Measurements from ENCODE around the gene S100A12.

The S100A12 gene

DNA sequence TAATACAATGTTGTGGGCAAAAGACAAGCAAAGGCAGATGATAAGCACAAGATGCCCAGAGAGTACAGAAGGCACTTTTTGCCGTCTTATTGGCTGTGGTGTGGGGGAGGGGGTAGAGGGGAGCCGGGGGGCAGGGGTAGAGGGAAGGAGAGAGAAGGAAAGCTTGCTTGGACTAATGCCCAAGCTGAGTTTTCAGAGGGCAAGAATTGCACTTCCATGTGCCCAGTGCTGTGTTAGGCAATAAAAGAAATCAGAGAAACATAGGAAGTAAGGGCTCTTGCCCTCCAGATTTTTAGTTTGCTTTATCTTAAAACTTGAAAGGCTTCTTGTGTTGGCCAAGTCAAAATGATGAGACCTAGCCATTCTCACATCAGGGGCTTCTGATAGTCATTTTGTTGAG is 8.3 kb downstream of the S100A12 start:
- Mint-ChIP-seq H3K4me3 (no peak overlapping the region), H3K4me1 (no peaks in the 10 kb centered on the region), H3K9me3 (no peaks in the 10 kb centered on the region), H3K27me3 (peaks cover 28% of the 10 kb centered on the region), H3K36me3 (no peaks in the 10 kb centered on the region), H3K27ac (no peak overlapping the region)
- no peak for DNase-seq (ENCODE audit: low spot score in 2 of 2)
- no peak for ATAC-seq (ENCODE audit: low read depth)

DNA sequence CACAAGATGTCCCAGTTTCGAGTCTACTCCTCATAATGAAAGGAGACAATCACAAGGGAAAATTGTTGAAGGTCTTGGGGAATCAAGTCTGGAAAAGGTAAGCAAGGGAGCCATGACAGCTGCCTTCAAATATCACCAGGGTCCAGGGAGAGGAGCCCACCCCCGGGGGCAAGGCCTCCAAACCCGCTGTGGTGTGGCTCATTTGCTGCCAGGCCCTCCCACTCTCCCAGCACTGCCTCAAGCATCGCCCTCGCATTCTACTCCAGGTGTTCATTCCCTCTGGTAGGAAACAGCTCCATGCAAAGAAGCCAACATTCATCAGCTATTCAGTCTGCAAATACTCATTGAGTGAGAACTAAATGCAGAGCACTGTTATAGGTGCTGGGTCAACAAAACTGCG is 9.2 kb downstream of the S100A12 start:
- H3K4me3 Mint-ChIP-seq = no peak overlapping the region
- peaks cover 25% of the 10 kb centered on the region for H3K27me3 Mint-ChIP-seq
- H3K9me3 Mint-ChIP-seq = no peaks in the 10 kb centered on the region
- no peaks in the 10 kb centered on the region for H3K36me3 Mint-ChIP-seq
- DNase-seq (ENCODE audit: low spot score in 2 of 2) (no peak), ATAC-seq (ENCODE audit: low read depth) (no peak)
- H3K27ac Mint-ChIP-seq = no peak overlapping the region
- H3K4me1 Mint-ChIP-seq = no peaks in the 10 kb centered on the region

DNA sequence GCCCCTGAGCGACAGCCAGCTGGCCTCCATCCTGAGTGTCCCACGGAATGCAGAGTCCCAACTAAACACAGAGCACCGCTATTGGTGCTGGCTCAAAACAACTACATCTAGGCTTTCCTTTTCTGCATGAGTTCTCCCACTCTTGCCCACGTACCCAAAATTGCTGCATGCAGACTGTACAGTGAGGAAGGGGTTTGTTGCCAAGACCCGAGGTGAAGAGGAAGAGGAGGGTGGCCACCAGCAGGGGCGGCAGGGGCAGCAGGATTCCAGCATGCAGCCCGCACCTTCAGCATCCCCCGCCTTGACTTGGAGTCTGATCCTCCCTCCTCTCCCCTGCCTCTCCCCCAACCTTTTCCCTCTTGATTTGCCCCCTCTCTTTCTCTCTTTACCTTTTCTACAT is 9.7 kb downstream of the S100A12 start:
- H3K27ac Mint-ChIP-seq = no peak overlapping the region
- H3K9me3 Mint-ChIP-seq = no peaks in the 10 kb centered on the region
- H3K4me1 Mint-ChIP-seq = no peaks in the 10 kb centered on the region
- H3K36me3 Mint-ChIP-seq = no peaks in the 10 kb centered on the region
- ATAC-seq (ENCODE audit: low read depth) = no peak
- no peak for DNase-seq (ENCODE audit: low spot score in 2 of 2)
- no peak overlapping the region for H3K4me3 Mint-ChIP-seq
- peaks cover 29% of the 10 kb centered on the region for H3K27me3 Mint-ChIP-seq

DNA sequence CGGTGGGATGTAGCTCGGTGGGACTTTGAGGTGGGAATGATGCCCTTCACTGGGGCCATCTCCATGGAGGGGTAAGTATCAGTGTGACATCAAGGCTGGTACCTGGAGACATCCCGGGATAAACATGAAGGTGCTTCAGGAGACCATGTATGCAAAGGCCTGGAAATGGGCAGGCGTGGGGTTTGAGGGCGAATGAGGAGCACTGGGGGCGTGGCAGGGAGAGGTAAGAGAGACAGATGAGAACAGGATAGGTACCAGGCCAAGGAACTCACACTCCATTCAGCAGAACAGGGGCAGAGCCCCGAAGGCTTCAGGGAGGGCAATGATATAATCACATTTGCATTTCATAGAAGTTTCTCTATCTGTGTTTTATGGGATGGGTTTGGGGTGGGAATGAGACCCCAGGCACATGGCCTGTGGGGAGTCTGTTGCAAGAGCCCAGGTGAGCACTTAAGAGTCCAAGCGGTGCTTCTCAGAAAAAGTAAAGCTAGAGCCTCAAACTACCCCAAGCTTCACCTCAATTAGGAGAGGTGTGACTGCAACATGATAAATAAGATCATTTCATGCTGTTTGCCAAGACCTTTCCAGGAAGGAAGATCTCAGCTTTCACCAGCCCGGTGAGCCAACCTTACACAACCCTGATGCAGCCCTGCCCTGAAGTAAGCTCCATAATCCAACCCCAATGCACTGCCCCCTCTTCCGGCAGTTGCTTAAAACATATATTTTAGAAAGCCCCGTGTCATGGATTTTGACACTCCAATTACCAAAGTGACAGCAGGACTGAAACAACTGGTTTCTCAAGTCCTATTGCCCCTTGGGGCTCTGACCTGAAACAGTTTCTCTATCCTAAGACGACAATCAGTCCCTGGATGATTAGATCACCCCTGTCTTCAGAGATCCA is 10.4 kb downstream of the S100A12 start:
- no peak overlapping the region for H3K4me3 Mint-ChIP-seq
- H3K27me3 Mint-ChIP-seq = peaks cover 27% of the 10 kb centered on the region
- no peak for DNase-seq (ENCODE audit: low spot score in 2 of 2)
- no peaks in the 10 kb centered on the region for H3K36me3 Mint-ChIP-seq
- no peak for ATAC-seq (ENCODE audit: low read depth)
- no peaks in the 10 kb centered on the region for H3K4me1 Mint-ChIP-seq
- H3K27ac Mint-ChIP-seq = no peak overlapping the region
- no peaks in the 10 kb centered on the region for H3K9me3 Mint-ChIP-seq

DNA sequence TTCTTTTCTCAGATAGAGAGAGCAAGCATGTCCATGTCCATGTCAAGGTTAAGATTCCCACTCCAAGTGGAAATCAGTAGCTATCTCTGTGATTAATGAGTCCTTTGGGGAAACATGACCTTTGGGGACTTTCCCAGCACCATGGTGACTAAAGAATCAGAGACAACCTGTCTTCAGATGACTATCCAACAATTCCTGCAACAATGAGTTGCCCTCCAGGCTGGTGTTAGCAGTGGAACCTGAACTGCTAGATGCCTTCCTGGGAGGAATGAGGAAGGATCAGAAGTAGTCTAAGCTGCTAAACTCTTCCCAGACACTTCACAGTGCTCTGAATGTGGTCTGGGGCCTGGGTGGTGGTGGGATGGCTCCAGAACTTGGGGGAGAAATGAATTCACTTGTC is 11.3 kb downstream of the S100A12 start:
- DNase-seq (ENCODE audit: low spot score in 2 of 2) (no peak), ATAC-seq (ENCODE audit: low read depth) (no peak)
- Mint-ChIP-seq H3K27ac (no peak overlapping the region), H3K4me3 (no peak overlapping the region), H3K9me3 (no peaks in the 10 kb centered on the region), H3K27me3 (peaks cover 24% of the 10 kb centered on the region), H3K36me3 (no peaks in the 10 kb centered on the region), H3K4me1 (no peaks in the 10 kb centered on the region)

DNA sequence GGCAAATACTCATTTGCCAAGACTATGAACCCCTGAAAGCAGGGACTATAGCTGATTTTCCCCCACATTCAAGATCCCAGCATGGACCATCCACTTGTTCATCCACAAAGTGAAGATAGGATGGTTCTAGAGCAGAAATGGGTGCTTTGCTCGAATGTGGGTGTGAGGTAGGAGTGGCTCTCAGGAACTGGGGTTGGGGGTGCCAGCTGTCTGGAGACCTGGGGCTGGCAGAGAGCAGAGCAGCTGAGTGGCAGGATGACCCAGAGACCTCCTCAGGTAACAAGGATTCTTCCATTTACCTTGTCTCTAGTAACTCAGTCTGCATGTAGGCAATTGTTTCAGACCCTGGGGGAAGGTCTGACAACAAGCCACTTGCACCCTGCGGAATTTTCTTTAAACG is 11.8 kb downstream of the S100A12 start:
- peaks cover 23% of the 10 kb centered on the region for H3K27me3 Mint-ChIP-seq
- no peak overlapping the region for H3K27ac Mint-ChIP-seq
- H3K36me3 Mint-ChIP-seq = no peaks in the 10 kb centered on the region

DNA sequence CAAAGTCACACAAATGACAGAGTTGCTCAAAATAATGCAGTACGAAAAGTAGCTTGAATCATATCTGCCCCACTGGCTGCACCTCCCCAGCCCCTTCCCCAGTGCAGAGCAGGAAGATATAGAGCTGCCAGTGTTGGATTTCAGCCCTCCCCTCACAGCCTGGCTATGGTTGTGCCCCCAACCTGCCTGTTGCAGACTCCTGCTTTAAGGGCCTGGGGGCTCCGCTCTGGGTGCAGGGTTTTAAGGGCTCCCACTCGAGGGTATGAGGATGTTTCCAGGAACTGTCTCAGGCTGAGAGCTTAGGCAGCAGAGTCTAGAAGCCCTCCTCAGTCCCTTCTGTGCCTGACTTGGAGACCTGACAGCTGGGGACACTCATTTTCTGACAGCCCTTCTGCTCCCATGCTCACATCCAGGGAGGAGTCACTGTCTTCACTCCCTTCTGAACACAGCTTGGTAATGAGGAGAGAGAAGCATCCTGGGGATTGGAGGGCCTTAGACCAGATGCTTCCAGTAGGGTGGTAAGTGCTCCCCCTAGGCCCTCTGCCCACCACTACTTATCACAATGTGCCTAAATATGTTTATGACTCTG is 13.1 kb downstream of the S100A12 start:
- DNase-seq (ENCODE audit: low spot score in 2 of 2) = no peak
- no peaks in the 10 kb centered on the region for H3K36me3 Mint-ChIP-seq
- H3K27ac Mint-ChIP-seq = no peak overlapping the region
- H3K27me3 Mint-ChIP-seq = peaks cover 30% of the 10 kb centered on the region
- H3K4me1 Mint-ChIP-seq = peaks cover 10% of the 10 kb centered on the region
- H3K4me3 Mint-ChIP-seq = no peak overlapping the region
- H3K9me3 Mint-ChIP-seq = no peaks in the 10 kb centered on the region
- ATAC-seq (ENCODE audit: low read depth) = no peak

More for the DNA sequence above, 11.8 kb downstream of the S100A12 start:
- no peak overlapping the region for H3K4me3 Mint-ChIP-seq
- H3K4me1 Mint-ChIP-seq = no peaks in the 10 kb centered on the region
- no peak for ATAC-seq (ENCODE audit: low read depth)
- no peak for DNase-seq (ENCODE audit: low spot score in 2 of 2)
- no peaks in the 10 kb centered on the region for H3K9me3 Mint-ChIP-seq

DNA sequence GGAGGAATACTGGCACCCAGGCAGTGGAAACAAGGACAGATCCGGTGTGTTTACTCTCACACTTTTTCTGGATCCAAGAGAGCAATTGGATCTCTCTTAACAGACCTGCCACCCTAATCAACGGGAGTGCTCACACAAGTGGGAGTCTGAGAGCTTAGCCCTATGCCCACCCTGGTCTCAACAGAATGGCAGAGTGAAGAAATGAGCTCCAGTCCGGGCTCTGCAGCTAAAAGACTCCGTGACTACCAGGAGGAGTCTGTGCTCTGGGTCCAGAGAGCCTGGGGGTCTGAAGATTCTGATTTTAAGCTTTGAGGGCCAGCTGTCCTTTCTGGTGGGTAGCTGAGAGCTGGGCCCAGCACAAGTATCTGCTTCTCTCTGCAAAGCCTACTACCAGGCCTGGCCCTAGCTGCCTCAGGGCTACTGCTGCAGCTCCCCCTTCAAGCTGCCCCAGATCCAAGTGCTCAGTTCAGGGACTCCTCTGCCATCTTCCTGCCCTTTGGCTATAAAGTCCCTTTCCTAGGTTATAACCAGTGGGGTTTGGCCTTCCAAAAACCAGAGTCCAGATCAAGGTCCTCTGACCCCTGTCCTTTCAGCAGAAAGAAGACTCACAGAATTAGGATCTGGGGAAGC is 13.8 kb downstream of the S100A12 start:
- peaks cover 12% of the 10 kb centered on the region for H3K4me1 Mint-ChIP-seq
- DNase-seq (ENCODE audit: low spot score in 2 of 2) (no peak), ATAC-seq (ENCODE audit: low read depth) (no peak)
- H3K4me3 Mint-ChIP-seq = no peak overlapping the region
- H3K36me3 Mint-ChIP-seq = no peaks in the 10 kb centered on the region
- H3K27me3 Mint-ChIP-seq = peaks cover 30% of the 10 kb centered on the region
- no peaks in the 10 kb centered on the region for H3K9me3 Mint-ChIP-seq
- no peak overlapping the region for H3K27ac Mint-ChIP-seq

DNA sequence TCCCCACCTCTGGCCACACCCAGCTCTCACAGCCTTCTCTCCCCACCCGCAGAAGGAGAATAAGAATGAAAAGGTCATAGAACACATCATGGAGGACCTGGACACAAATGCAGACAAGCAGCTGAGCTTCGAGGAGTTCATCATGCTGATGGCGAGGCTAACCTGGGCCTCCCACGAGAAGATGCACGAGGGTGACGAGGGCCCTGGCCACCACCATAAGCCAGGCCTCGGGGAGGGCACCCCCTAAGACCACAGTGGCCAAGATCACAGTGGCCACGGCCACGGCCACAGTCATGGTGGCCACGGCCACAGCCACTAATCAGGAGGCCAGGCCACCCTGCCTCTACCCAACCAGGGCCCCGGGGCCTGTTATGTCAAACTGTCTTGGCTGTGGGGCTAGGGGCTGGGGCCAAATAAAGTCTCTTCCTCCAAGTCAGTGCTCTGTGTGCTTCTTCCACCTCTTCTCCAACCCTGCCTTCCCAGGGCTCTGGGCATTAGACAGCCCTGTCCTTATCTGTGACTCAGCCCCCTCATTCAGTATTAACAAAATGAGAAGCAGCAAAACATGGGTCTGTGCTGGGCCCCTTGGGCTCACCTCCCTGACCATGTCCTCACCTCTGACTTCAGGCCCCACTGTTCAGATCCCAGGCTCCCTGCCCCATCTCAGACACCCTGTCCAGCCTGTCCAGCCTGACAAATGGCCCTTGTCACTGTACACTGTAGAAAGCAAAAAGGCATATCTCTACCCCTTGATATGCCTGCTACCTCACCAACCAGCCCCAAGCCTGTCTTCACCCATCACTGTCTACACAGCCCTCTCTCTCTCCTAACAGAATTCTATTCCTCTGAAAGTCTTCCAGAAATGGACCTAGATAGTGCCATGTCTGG is 14.6 kb downstream of the S100A12 start:
- ATAC-seq (ENCODE audit: low read depth) = no peak
- peaks cover 12% of the 10 kb centered on the region for H3K4me1 Mint-ChIP-seq
- peaks cover 25% of the 10 kb centered on the region for H3K27me3 Mint-ChIP-seq
- H3K4me3 Mint-ChIP-seq = no peak overlapping the region
- H3K9me3 Mint-ChIP-seq = no peaks in the 10 kb centered on the region
- no peaks in the 10 kb centered on the region for H3K36me3 Mint-ChIP-seq
- no peak for DNase-seq (ENCODE audit: low spot score in 2 of 2)
- H3K27ac Mint-ChIP-seq = no peak overlapping the region

DNA sequence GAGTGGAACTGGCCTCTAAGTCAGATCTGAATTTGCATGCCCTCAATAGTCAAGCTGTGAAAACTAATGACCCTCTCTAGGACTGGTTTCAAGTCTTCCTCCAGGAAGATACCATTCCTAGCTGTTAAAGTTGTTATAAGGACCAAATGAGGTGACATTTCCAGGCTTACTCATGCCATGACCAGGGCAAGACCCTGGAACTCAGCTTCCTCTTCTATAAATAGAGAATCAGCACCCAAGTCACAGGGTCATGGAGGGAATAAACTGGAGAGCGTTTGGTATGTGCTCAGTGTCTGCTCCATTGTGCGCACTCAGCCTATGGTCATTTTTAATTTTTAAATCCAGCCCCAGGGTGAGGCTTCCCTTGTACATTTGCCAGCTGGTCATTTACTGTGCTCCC is 15.2 kb downstream of the S100A12 start:
- peaks cover 25% of the 10 kb centered on the region for H3K27me3 Mint-ChIP-seq
- no peak overlapping the region for H3K27ac Mint-ChIP-seq
- DNase-seq (ENCODE audit: low spot score in 2 of 2) (no peak), ATAC-seq (ENCODE audit: low read depth) (no peak)
- H3K36me3 Mint-ChIP-seq = no peaks in the 10 kb centered on the region
- no peak overlapping the region for H3K4me3 Mint-ChIP-seq
- peaks cover 12% of the 10 kb centered on the region for H3K4me1 Mint-ChIP-seq
- H3K9me3 Mint-ChIP-seq = no peaks in the 10 kb centered on the region

DNA sequence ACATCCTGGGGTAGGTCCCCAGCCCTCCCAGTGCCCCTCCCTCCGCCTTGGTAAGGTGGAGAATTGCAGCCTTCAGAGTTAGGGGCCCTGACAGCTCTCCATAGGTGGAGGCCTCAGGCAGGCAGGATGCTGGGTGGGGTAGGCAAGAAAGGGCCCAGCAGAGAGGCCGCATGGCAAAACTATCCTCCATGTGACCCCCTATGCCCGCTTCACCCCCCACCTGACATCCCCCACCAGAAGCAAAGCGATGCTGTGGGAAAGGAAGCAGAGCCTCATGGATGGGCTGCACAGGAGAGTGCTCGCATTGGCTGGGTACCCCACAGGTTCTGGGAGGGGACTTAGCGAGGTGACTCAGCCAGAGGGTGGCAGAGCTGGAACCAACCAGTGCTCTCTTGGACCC is 16.2 kb downstream of the S100A12 start:
- H3K4me3 Mint-ChIP-seq = no peak overlapping the region
- no peak for DNase-seq (ENCODE audit: low spot score in 2 of 2)
- H3K27me3 Mint-ChIP-seq = peaks cover 23% of the 10 kb centered on the region
- H3K36me3 Mint-ChIP-seq = no peaks in the 10 kb centered on the region
- ATAC-seq (ENCODE audit: low read depth) = no peak
- H3K9me3 Mint-ChIP-seq = no peaks in the 10 kb centered on the region
- peaks cover 12% of the 10 kb centered on the region for H3K4me1 Mint-ChIP-seq
- no peak overlapping the region for H3K27ac Mint-ChIP-seq

DNA sequence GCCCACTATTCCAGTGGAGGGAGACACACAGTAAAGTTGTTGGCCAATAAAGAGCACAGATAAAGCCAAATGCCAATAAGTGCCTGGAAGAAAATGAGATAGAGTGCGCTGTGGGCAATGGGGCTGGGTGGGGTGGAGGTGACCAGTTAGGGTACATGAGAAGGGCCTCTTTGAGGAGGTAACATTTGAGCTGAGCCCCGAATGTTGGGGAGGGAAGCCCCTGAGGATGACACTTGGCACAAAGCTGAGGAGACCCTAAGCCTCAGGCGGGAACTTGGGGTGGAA is 16.8 kb downstream of the S100A12 start:
- ATAC-seq (ENCODE audit: low read depth) (no peak), DNase-seq (ENCODE audit: low spot score in 2 of 2) (no peak)
- Mint-ChIP-seq H3K36me3 (no peaks in the 10 kb centered on the region), H3K27ac (no peak overlapping the region), H3K9me3 (no peaks in the 10 kb centered on the region), H3K4me3 (no peak overlapping the region), H3K4me1 (peaks cover 12% of the 10 kb centered on the region), H3K27me3 (peaks cover 23% of the 10 kb centered on the region)

DNA sequence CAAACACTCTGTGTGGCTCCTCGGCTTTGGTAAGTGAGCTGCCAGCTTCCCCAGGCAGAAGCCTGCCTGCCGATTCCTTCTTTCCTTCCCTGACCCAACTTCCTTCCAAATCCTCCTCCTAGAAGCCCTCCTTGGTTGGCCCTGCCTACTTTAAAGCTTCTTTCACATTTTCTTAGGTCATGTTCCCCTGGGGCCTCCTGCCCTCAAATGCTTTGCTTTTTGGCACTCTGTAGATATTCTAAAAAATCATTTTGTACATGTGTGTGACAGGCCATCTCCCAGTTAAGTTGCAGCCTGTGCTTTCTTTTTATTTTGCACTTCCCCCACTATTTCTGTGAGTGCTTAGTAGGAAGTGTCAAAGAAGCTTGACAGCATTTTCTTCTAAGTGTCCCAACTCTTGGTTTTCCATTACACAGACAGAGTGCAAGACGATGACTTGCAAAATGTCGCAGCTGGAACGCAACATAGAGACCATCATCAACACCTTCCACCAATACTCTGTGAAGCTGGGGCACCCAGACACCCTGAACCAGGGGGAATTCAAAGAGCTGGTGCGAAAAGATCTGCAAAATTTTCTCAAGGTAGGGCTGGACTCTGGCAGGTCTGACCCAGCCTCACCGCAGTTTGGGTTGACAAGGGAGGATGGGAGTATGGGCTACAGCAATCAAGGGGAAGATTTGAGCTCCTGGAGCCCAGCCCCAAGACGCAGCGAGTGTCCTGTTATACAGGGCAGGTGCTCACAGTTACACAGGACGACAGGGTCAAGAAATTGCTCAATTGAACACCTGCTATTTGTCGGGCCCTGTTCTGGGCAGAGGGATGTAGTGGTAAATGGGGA is 17.3 kb downstream of the S100A12 start, which contains the start of gene S100A9:
Gene S100A9 (plus strand): TSS at position 2 of the 838 bp plus-strand sequence. CDS start 430 bp downstream, at position 432.
- peak within 1 kb of the TSS; percentile 41 for H3K4me3 Mint-ChIP-seq
- H3K27me3 Mint-ChIP-seq = peaks cover 22% of the 10 kb centered on the region
- peaks cover 12% of the 10 kb centered on the region for H3K4me1 Mint-ChIP-seq
- H3K36me3 Mint-ChIP-seq = no peaks in the 10 kb centered on the region
- no peak within 1 kb of the TSS for H3K27ac Mint-ChIP-seq
- ATAC-seq (ENCODE audit: low read depth) (no peak), DNase-seq (ENCODE audit: low spot score in 2 of 2) (no peak)
- H3K9me3 Mint-ChIP-seq = no peaks in the 10 kb centered on the region
